Activated B cell treated with CpG ODN at 0.5 μM for 24 hours (primary cell): Measurements from ENCODE around the gene RNU11. TPM values are rescaled to one million over a fixed set of nuclear protein-coding genes. Genes with fewer than 3 reads are reported as not detected.
A peak's percentile ranks its signal among the peaks of the same experiment; 100 is the strongest.

ENCODE experiments used
- ATAC-seq: fragments of 200-7000 bp; cut with Tn5 transposase; one replicate; pipeline ENCODE4 v1.10.0; 2021; ENCODE audit warnings: low read depth, mild to moderate bottlenecking, moderate library complexity
- CTCF ChIA-PET: fragments of 350-600 bp; sonication (Branson Sonifier 250); formaldehyde crosslinking; loops from one replicate; lab custom pipeline; 2021; ENCODE audit warnings: antibody characterized with exemption; lab: Charles Lee
- POLR2A ChIA-PET: fragments of 350-600 bp; sonication (Branson Sonifier 250); formaldehyde crosslinking; loops from one replicate; lab custom pipeline; 2021; ENCODE audit warnings: antibody characterized with exemption; lab: Charles Lee
- DNase-seq: peaks from one replicate; pipeline ENCODE4 v3.0.0; 2022
- H3K27ac Mint-ChIP-seq: one replicate; pipeline ENCODE4 v1.8.0; 2020; ENCODE audit warnings: mixed read lengths
- H3K27me3 Mint-ChIP-seq: one replicate; pipeline ENCODE4 v1.8.0; 2021; ENCODE audit warnings: mixed read lengths
- H3K36me3 Mint-ChIP-seq: one replicate; pipeline ENCODE4 v1.8.0; 2021; ENCODE audit warnings: low read depth, mixed read lengths
- H3K4me1 Mint-ChIP-seq: one replicate; pipeline ENCODE4 v1.8.0; 2021; ENCODE audit warnings: mixed read lengths
- H3K4me3 Mint-ChIP-seq: one replicate; pipeline ENCODE4 v1.8.0; 2020; ENCODE audit warnings: mild to moderate bottlenecking, mixed read lengths
- H3K9me3 Mint-ChIP-seq: one replicate; pipeline ENCODE4 v1.8.0; 2020; ENCODE audit warnings: mixed read lengths
- intact Hi-C: fragments of 100-400 bp; cut with micrococcal nuclease; formaldehyde crosslinking; loops from one replicate; pipeline ENCODE4 v1.15.1; 2024
- total RNA-seq: library from RNA; stranded (reverse); gene quantifications from 2 replicates; pipeline ENCODE4 v1.2.3, GENCODE V29; 2022
- TF ChIP-seq, protein P1 (sequence below): fragments of 200-600 bp; IDR thresholded peaks from one replicate; pipeline ENCODE4 v1.8.0; 2022; ENCODE audit warnings: antibody characterized with exemption, mild to moderate bottlenecking

RNU11 gene
- not detected in 2 replicates for total RNA-seq

DNA sequence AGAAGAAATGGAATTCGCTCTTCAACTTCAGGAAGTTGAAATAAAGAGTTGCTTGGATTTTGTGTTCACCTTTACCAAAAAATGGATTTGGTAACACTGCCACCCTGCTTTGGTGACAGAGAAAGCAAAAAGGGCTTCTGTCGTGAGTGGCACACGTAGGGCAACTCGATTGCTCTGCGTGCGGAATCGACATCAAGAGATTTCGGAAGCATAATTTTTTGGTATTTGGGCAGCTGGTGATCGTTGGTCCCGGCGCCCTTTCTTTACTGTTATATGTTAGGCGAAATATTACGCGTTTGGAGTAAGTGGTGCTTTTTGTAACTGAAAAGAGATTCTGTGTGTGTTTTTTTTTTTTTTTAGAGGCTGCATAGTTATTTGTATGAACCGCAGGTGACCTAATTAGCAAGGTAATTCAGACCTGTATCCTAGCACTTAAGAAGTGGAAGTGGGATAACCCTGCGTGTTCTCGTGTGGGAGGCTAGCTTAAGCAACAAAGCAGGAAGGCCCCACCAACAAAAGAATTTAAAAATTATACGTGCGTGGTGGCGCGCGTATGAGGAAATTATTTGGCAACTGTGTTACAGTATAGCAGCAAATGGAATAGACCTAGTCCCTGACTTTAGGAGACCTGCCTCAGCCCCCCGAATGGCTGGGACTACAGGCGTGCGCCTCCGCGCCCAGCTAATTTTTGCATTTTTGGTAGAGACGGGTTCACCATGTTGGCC, at the start of gene RNU11:
Gene RNU11, plus strand, starts transcription at position 127 of the 725 bp plus-strand sequence.
- H3K27ac Mint-ChIP-seq, result peak within 1 kb of the TSS; percentile 100
- ATAC-seq (peak; percentile 65), DNase-seq (peak; percentile 72)
- CTCF ChIA-PET, result interaction anchor here (0.7 to 1.6 kb wide), 4 partner anchors 68 to 229 kb away, joined by 3 to 4 read pairs (median 4); partner anchors contain the start of gene YTHDF2
- peaks cover 35% of the 10 kb centered on the region for H3K4me1 Mint-ChIP-seq
- POLR2A ChIA-PET, result interaction anchor here (0.5 to 4.3 kb wide), 81 partner anchors 8 to 1636 kb away, joined by 3 to 287 read pairs (median 5); partner anchors contain the start of genes ATP5IF1, EPB41, EYA3 and GMEB1
- peaks cover 7% of the 10 kb centered on the region for H3K36me3 Mint-ChIP-seq
- H3K27me3 Mint-ChIP-seq, result no peaks in the 10 kb centered on the region
- intact Hi-C loops, result loop anchor here (1.0 to 2.0 kb wide), 6 partner anchors 20 to 533 kb away; partner anchors contain the start of genes GMEB1, MED18, SRSF4 and TRNAU1AP
- H3K9me3 Mint-ChIP-seq, result no peaks in the 10 kb centered on the region
- peak within 1 kb of the TSS; percentile 91 for H3K4me3 Mint-ChIP-seq
- TF ChIP-seq, protein P1, sequence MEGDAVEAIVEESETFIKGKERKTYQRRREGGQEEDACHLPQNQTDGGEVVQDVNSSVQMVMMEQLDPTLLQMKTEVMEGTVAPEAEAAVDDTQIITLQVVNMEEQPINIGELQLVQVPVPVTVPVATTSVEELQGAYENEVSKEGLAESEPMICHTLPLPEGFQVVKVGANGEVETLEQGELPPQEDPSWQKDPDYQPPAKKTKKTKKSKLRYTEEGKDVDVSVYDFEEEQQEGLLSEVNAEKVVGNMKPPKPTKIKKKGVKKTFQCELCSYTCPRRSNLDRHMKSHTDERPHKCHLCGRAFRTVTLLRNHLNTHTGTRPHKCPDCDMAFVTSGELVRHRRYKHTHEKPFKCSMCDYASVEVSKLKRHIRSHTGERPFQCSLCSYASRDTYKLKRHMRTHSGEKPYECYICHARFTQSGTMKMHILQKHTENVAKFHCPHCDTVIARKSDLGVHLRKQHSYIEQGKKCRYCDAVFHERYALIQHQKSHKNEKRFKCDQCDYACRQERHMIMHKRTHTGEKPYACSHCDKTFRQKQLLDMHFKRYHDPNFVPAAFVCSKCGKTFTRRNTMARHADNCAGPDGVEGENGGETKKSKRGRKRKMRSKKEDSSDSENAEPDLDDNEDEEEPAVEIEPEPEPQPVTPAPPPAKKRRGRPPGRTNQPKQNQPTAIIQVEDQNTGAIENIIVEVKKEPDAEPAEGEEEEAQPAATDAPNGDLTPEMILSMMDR, result no peak

DNA sequence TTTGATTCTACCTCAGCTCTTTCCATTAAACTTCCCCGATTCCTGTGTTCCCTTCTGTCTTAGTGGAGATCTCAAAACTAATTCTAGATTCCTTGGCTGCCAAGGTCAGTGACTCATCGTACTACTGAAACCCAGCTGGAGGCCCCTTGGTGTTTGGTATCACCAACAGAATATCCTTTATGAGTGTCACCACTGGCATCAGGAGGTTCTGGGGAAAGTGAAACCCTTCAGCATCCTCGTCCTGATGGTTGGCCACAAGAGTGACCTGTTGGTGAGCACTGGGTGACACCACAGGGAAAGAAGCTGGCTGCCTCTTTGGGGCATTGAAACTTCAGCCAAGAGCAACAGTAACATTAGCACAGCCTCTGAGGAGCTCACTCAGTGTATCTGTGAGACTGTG, 46.7 kb upstream of the RNU11 start:
- intact Hi-C loops, result loop anchor here (2.0 to 5.0 kb wide), 2 partner anchors 193 to 354 kb away; no protein-coding TSS in a partner anchor
- Mint-ChIP-seq H3K4me3 (no peak overlapping the region), H3K36me3 (peaks cover 37% of the 10 kb centered on the region), H3K4me1 (no peaks in the 10 kb centered on the region), H3K27ac (no peak overlapping the region), H3K27me3 (no peaks in the 10 kb centered on the region), H3K9me3 (no peaks in the 10 kb centered on the region)
- DNase-seq, result no peak
- TF ChIP-seq, protein P1, result no peak
- ChIA-PET POLR2A (interaction anchor here (2.2 to 4.6 kb wide), 2 partner anchors 20 to 88 kb away, joined by 16 to 38 read pairs; no protein-coding TSS in a partner anchor), CTCF (interaction anchor here (0.7 to 2.5 kb wide), 5 partner anchors 22 to 275 kb away, joined by 3 to 9 read pairs (median 6); no protein-coding TSS in a partner anchor)
- ATAC-seq, result no peak

DNA sequence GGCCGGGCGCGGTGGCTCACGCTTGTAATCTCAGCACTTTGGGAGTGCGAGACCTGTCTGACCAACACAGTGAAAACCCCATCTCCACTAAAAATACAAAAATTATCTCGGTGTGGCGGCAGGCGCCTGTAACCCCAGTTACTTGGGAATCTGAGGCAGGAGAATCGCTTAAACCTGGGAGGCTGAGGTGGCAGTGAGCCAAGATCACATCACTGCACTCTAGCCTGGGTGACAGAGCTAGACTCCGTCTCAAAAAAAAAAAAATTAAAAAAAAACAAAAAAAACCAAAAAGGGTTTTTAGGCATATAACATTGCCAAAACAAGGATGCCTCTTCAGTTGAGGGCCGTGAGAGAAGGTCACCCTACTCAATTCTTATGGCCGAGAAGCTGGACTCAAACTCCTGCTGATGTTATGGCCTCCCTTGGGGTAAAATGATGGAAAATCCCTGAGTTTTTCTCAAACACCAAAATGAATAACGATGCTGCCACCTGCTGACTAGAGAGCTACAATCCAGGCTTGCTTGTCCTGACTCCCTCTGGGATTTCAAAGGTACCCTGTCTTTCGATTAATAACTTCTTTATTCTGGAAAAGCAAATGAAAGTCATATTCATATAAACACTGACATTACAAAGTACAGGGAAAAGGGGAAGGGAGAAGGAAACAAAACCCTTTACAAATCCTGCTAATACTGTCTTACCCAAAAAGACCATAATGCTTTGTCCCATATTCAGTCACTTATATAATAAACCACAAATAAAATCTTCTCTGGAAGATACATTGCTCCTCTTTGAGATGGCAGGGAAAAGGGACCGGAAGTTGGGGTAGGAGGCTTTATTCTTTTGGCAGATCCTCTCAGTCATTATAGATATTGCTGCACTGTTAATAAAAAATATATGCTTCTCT, 45.6 kb upstream of the RNU11 start:
- no peaks in the 10 kb centered on the region for H3K9me3 Mint-ChIP-seq
- peaks cover 43% of the 10 kb centered on the region for H3K36me3 Mint-ChIP-seq
- no peak for DNase-seq
- CTCF ChIA-PET, result interaction anchor here (0.6 to 2.5 kb wide), 12 partner anchors 18 to 354 kb away, joined by 3 to 11 read pairs (median 6); no protein-coding TSS in a partner anchor
- H3K4me1 Mint-ChIP-seq, result no peaks in the 10 kb centered on the region
- ATAC-seq, result peak; percentile 42
- no peaks in the 10 kb centered on the region for H3K27me3 Mint-ChIP-seq
- intact Hi-C loops, result loop anchor here (1.0 to 5.0 kb wide), 4 partner anchors 84 to 355 kb away; no protein-coding TSS in a partner anchor
- H3K27ac Mint-ChIP-seq, result no peak overlapping the region
- POLR2A ChIA-PET, result interaction anchor here (0.6 to 4.6 kb wide), 12 partner anchors 22 to 1692 kb away, joined by 3 to 38 read pairs (median 4); partner anchors contain the start of genes RCC1 and TRNAU1AP
- TF ChIP-seq, protein P1, result peak; percentile 53
- no peak overlapping the region for H3K4me3 Mint-ChIP-seq

DNA sequence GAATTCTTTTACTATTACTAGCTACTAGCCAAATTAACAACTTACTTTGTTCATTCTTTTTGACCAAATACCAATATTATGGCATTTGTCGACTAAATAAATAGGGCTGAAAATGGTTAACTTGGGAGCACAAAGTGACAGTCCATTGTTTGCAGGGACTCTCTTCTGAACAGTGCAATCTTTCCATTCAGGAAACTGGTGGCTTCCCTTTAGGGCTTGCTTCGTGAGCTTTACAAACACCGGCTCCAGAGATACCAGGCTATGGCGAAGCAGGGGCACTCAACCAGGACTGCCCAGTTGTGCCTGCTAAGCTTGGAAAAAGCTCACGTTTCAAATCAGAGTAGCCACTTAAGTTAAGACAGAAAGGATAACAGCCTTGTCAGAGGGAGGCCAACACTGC, 44.0 kb upstream of the RNU11 start:
- Mint-ChIP-seq H3K27me3 (no peaks in the 10 kb centered on the region), H3K27ac (no peak overlapping the region), H3K36me3 (peaks cover 47% of the 10 kb centered on the region), H3K9me3 (no peaks in the 10 kb centered on the region), H3K4me1 (no peaks in the 10 kb centered on the region), H3K4me3 (no peak overlapping the region)
- ChIA-PET CTCF (interaction anchor here (0.9 to 2.5 kb wide), 7 partner anchors 11 to 356 kb away, joined by 3 to 11 read pairs (median 6); no protein-coding TSS in a partner anchor), POLR2A (interaction anchor here (0.6 to 4.6 kb wide), 2 partner anchors 23 to 355 kb away, joined by 3 to 38 read pairs; no protein-coding TSS in a partner anchor)
- intact Hi-C loops, result loop anchor here (5.0 kb wide), 1 partner anchor 357 kb away; no protein-coding TSS in a partner anchor
- ATAC-seq (no peak), DNase-seq (no peak)
- TF ChIP-seq, protein P1, result no peak
